H9 (cell line): ENCODE data around the gene R3HCC1L. TPM values are rescaled to one million over a fixed set of nuclear protein-coding genes. Genes with fewer than 3 reads are reported as not detected.

Experiments
- DNase-seq: peaks from one replicate; pipeline ENCODE4 v3.0.0-alpha.2; 2017
- H2AFZ ChIP-seq: one replicate; pipeline ENCODE4 v1.6.1; 2013; ENCODE audit warnings: mild to moderate bottlenecking, low read length, control low read depth, moderate library complexity
- H2AK5ac ChIP-seq: 2 replicates; pipeline ENCODE4 v1.6.1; 2013; ENCODE audit warnings: low read length, control low read depth, mixed read lengths; ENCODE audit not compliant: insufficient read length
- H2BK120ac ChIP-seq: one replicate; pipeline ENCODE4 v1.6.1; 2013; ENCODE audit warnings: low read depth, mild to moderate bottlenecking, low read length, control low read depth, inconsistent platforms; ENCODE audit not compliant: poor library complexity, severe bottlenecking
- H2BK12ac ChIP-seq: 2 replicates; pipeline ENCODE4 v1.6.1; 2013; ENCODE audit warnings: low read length, control low read depth, mixed read lengths, low read depth; ENCODE audit not compliant: insufficient read length
- H2BK15ac ChIP-seq: 2 replicates; pipeline ENCODE4 v1.6.1; 2013; ENCODE audit warnings: low read depth, low read length, control low read depth
- H2BK20ac ChIP-seq: one replicate; pipeline ENCODE4 v1.6.1; 2013; ENCODE audit warnings: low read depth, mild to moderate bottlenecking, low read length, control low read depth, inconsistent platforms; ENCODE audit not compliant: poor library complexity, severe bottlenecking
- H2BK5ac ChIP-seq: 2 replicates; pipeline ENCODE4 v1.6.1; 2013; ENCODE audit warnings: low read length, control low read depth, mixed read lengths; ENCODE audit not compliant: insufficient read length
- H3K14ac ChIP-seq: 2 replicates; pipeline ENCODE4 v1.6.1; 2013; ENCODE audit warnings: low read length, control low read depth; ENCODE audit not compliant: insufficient read depth
- H3K18ac ChIP-seq: 2 replicates; pipeline ENCODE4 v1.6.1; 2013; ENCODE audit warnings: low read depth, mild to moderate bottlenecking, mixed read lengths, low read length, control low read depth; ENCODE audit not compliant: insufficient read length
- H3K23ac ChIP-seq: 2 replicates; pipeline ENCODE4 v1.6.1; 2013; ENCODE audit warnings: low read length, control low read depth, mixed read lengths, low read depth; ENCODE audit not compliant: insufficient read length
- H3K23me2 ChIP-seq: 2 replicates; pipeline ENCODE4 v1.6.1; 2013; ENCODE audit warnings: low read depth, mild to moderate bottlenecking, mixed read lengths, low read length, control low read depth; ENCODE audit not compliant: insufficient read length, poor library complexity, severe bottlenecking
- H3K27ac ChIP-seq: 2 replicates; pipeline ENCODE4 v1.5.1; 2013; ENCODE audit warnings: low read length, control low read depth, mixed read lengths, low read depth; ENCODE audit not compliant: insufficient read length
- H3K27me3 ChIP-seq: 2 replicates; pipeline ENCODE4 v1.6.1; 2013; ENCODE audit warnings: low read length, control low read depth, inconsistent platforms; ENCODE audit not compliant: insufficient read depth
- H3K4ac ChIP-seq: 2 replicates; pipeline ENCODE4 v1.6.1; 2013; ENCODE audit warnings: low read depth, mild to moderate bottlenecking, control low read depth, inconsistent platforms, low read length, moderate library complexity
- H3K4me1 ChIP-seq: 2 replicates; pipeline ENCODE4 v1.6.1; 2013; ENCODE audit warnings: low read length, control low read depth, inconsistent platforms; ENCODE audit not compliant: insufficient read depth
- H3K4me2 ChIP-seq: 2 replicates; pipeline ENCODE4 v1.6.1; 2013; ENCODE audit warnings: low read length, control low read depth, mixed read lengths; ENCODE audit not compliant: insufficient read length, insufficient read depth
- H3K56ac ChIP-seq: 2 replicates; pipeline ENCODE4 v1.6.1; 2013; ENCODE audit warnings: low read depth, mild to moderate bottlenecking, mixed read lengths, low read length, control low read depth; ENCODE audit not compliant: insufficient read length
- H3K79me1 ChIP-seq: 2 replicates; pipeline ENCODE4 v1.6.1; 2013; ENCODE audit warnings: low read depth, mild to moderate bottlenecking, moderate library complexity, low read length, control low read depth, inconsistent platforms; ENCODE audit not compliant: insufficient read depth, poor library complexity, severe bottlenecking
- H3K79me2 ChIP-seq: 2 replicates; pipeline ENCODE4 v1.6.1; 2013; ENCODE audit warnings: low read length, control low read depth, inconsistent platforms; ENCODE audit not compliant: insufficient read depth
- H3K9ac ChIP-seq: 2 replicates; pipeline ENCODE4 v1.6.1; 2013; ENCODE audit warnings: low read length, control low read depth, mixed read lengths; ENCODE audit not compliant: insufficient read length; ENCODE audit errors: extremely low read depth
- H3K9me3 ChIP-seq: one replicate; pipeline ENCODE4 v1.6.1; 2013; ENCODE audit warnings: low read depth, low read length, inconsistent platforms; ENCODE audit not compliant: control insufficient read depth
- H3T11ph ChIP-seq: one replicate; pipeline ENCODE4 v1.6.1; 2013; ENCODE audit warnings: mild to moderate bottlenecking, low read length, control low read depth, inconsistent platforms
- H4K20me1 ChIP-seq: one replicate; pipeline ENCODE4 v1.6.1; 2013; ENCODE audit not compliant: control insufficient read depth, insufficient read length, insufficient read depth
- H4K5ac ChIP-seq: 2 replicates; pipeline ENCODE4 v1.6.1; 2013; ENCODE audit warnings: low read depth, mild to moderate bottlenecking, mixed read lengths, low read length, control low read depth; ENCODE audit not compliant: insufficient read length
- H4K8ac ChIP-seq: replicated peaks from 2 replicates; pipeline ENCODE4 v1.6.1; 2013; ENCODE audit warnings: low read length, control low read depth, mixed read lengths, low read depth; ENCODE audit not compliant: insufficient read length
- H4K91ac ChIP-seq: 2 replicates; pipeline ENCODE4 v1.6.1; 2013; ENCODE audit warnings: low read depth, mild to moderate bottlenecking, moderate library complexity, mixed read lengths, low read length, control low read depth; ENCODE audit not compliant: insufficient read length
- H3K27ac Mint-ChIP-seq, 3 experiments: 2 replicates in 2 of 3; 3 replicates in 1 of 3; pipeline ENCODE4 v1.8.0; 2020 to 2021; ENCODE audit warnings: mixed read lengths in 3 of 3, mild to moderate bottlenecking in 1 of 3, moderate library complexity in 1 of 3
- H3K27me3 Mint-ChIP-seq: 2 replicates; pipeline ENCODE4 v1.8.0; 2021; ENCODE audit warnings: low read depth, mild to moderate bottlenecking, moderate library complexity, mixed read lengths
- H3K36me3 Mint-ChIP-seq, 3 experiments: 2 replicates in 2 of 3; 3 replicates in 1 of 3; pipeline ENCODE4 v1.8.0; 2020 to 2021; ENCODE audit warnings: low read depth in 3 of 3, mixed read lengths in 3 of 3; ENCODE audit not compliant: insufficient read depth in 1 of 3
- H3K4me1 Mint-ChIP-seq, 2 experiments: 2 replicates each; pipeline ENCODE4 v1.8.0; 2020; ENCODE audit warnings: mixed read lengths in 2 of 2
- H3K4me3 Mint-ChIP-seq, 2 experiments: 2 replicates in 1 of 2; 3 replicates in 1 of 2; pipeline ENCODE4 v1.8.0; 2020 to 2021; ENCODE audit warnings: mild to moderate bottlenecking in 2 of 2, mixed read lengths in 2 of 2, moderate library complexity in 1 of 2
- H3K9me3 Mint-ChIP-seq, 2 experiments: 2 replicates in 1 of 2; 3 replicates in 1 of 2; pipeline ENCODE4 v1.8.0; 2020; ENCODE audit warnings: mild to moderate bottlenecking in 2 of 2, mixed read lengths in 2 of 2, moderate library complexity in 1 of 2
- CTCF ChIP-seq: fragments of 200-600 bp; sonication (generic); conservative IDR thresholded peaks from 3 replicates; pipeline ENCODE4 v1.8.0; 2021; ENCODE audit warnings: antibody characterized with exemption, mild to moderate bottlenecking
- WGBS: extraction: QIAGEN DNeasy Blood & Tissue Kit; methylation state at CpG from one replicate; pipeline ENCODE4 v1.1.7; 2013; ENCODE audit warnings: missing lambda C conversion rate, low lambda C conversion rate, mixed read lengths; ENCODE audit not compliant: insufficient read length; ENCODE audit errors: extremely low coverage; 5-methylcytosine and 5-hydroxymethylcytosine counted together
- total RNA-seq: library from RNA; stranded (reverse); gene quantifications from 2 replicates; pipeline ENCODE4 v1.2.1, GENCODE V29; 2021

The R3HCC1L gene
- total RNA-seq, 1 experiment from 2014 or later = 18.5 TPM

GRCh38 chr10:98255146-98255877 is 120.9 kb downstream of the R3HCC1L start:
- Mint-ChIP-seq H3K9me3 (no peaks in the 10 kb centered on the region), H3K27me3 (no peaks in the 10 kb centered on the region), H3K4me3 (no peak overlapping the region), H3K27ac (no peak overlapping the region), H3K4me1 (peaks cover 9 to 10% of the 10 kb centered on the region in 2 experiments), H3K36me3 (peaks cover 0 to 4% (median 0%) of the 10 kb centered on the region in 3 experiments; a peak in 1 of 7 replicates)
- Histone ChIP-seq H4K8ac (no peak overlapping the region), H3K9me3 (no peaks in the 10 kb centered on the region), H2BK20ac (no peak overlapping the region), H3K4me2 (no peak overlapping the region), H3K4ac (no peak overlapping the region), H3T11ph (no peak overlapping the region), H3K27ac (no peak overlapping the region), H2BK5ac (no peak overlapping the region), H3K23me2 (no peaks in the 10 kb centered on the region), H2AK5ac (no peak overlapping the region), H3K79me2 (no peaks in the 10 kb centered on the region), H3K9ac (no peak overlapping the region), H4K20me1 (no peaks in the 10 kb centered on the region), H3K18ac (no peak overlapping the region), H3K27me3 (no peaks in the 10 kb centered on the region), H3K23ac (no peak overlapping the region), H2AFZ (no peak overlapping the region), H3K14ac (no peak overlapping the region), H3K4me1 (no peaks in the 10 kb centered on the region), H2BK15ac (no peak overlapping the region), H2BK12ac (no peak overlapping the region), H4K91ac (no peak overlapping the region), H3K56ac (no peak overlapping the region), H4K5ac (no peak overlapping the region), H3K79me1 (no peaks in the 10 kb centered on the region), H2BK120ac (no peak overlapping the region)
- no CpG with 5 or more reads among the region's 17 CpGs for WGBS
- no peak for TF ChIP-seq CTCF
- no peak for DNase-seq
